GM04504 (cell line): ENCODE results near the gene NARS2.

ENCODE experiments used
- DNase-seq: peaks from one replicate; pipeline ENCODE4 v3.0.0-alpha.2; 2012; ENCODE audit warnings: low read depth

The NARS2 gene

DNA sequence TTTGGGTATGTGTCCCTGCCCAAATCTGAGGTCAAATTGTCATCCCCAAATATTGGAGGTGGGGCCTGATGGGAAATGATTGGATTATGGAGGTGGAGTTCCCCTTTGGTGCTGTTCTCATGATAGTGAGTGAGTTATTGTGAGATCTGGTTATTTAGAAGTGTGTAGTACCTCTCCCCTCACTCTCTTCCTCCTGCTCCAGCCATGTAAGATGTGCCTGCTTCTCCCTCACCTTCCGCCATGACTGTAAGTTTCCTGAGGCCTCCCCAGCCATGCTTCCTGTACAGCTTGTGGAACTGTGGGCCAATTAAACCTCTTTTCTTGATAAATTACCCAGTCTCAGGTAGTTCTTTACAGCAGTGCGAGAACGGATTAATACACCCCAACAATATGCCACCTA, 166.0 kb downstream of the NARS2 start:
- DNase-seq: no peak

DNA sequence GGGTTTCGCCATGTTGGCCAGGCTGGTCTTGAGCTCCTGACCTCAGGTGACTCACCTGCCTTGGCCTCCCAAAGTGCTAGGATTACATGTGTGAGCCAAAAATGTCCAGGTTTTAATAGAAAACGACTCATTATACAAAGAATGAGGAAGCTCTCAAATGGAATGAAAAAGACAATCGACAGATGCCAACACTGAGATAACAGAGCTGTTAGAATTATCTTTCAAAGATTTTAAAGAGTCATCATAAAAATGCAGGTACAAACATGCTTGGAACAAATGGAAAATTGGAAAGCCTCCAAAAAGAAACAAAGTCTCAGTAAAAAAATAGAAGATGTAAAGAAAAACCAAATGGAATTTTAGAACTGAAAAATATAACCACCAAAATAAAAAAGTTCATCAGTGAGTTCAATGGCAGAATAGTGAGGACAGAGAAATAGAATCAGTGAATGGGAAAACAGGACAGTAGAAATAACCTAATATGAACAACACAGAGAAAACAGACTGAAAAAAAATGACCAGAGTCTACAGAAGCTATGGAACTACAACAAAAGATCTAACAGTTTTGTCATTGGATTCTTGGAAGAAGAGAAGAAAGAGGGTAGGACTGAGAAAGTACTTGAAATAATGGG, 168.0 kb downstream of the NARS2 start:
- no peak for DNase-seq

DNA sequence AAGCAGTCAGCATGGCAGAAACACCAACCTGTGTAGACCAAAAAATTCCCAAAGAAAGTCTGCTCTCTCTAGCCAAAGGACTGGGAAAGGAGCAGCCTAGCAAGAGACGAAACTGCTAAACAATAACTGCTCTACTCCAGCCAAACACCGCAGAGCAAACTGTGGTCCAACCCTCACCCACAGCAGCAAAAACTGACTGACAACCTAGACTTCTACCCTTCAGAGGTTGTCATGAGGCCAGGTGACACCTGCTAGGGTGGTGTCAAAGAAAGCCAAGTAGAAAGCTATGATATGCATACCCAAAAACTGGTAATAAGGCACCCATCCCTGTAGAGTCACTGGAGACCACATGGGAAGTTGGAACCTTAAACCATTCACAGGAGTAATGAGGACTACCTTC, 168.9 kb downstream of the NARS2 start:
- no peak for DNase-seq

DNA sequence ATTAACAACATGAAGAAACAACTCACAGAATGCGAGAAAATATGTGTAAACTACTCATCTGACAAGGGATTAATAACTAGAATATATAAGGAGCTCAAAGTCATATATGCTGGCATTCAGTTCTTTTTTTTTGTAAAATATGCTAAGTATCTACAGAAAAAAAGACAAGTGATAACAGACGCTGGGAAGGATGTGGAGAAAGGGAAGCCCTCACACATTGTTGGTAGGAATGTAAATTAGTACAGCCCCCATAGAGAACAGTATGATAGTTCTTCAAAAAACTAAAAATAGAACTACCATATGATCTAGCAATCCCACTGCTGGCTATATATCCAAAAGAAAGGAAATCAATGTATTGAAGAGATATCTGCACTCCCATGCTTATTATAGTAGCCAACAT, 170.9 kb downstream of the NARS2 start:
- no peak for DNase-seq

DNA sequence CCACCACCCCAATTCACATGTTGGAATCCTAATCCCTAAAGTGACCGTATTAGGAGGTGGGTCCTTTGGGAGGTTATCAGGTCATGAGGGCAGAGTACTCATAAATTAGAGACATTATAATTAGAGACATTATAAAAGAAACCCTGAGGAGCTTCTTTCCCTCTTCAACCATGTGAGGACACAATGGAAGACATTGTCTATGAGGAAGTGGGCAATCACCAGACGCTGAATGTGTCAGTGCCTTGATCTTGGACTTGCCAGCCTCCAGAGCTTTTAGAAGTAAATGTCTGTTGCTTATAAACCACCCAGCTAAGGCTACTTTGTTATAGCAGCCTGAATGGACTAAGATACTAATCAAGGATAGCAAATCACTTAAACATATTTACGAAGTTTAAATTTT, 171.8 kb downstream of the NARS2 start:
- DNase-seq: no peak

DNA sequence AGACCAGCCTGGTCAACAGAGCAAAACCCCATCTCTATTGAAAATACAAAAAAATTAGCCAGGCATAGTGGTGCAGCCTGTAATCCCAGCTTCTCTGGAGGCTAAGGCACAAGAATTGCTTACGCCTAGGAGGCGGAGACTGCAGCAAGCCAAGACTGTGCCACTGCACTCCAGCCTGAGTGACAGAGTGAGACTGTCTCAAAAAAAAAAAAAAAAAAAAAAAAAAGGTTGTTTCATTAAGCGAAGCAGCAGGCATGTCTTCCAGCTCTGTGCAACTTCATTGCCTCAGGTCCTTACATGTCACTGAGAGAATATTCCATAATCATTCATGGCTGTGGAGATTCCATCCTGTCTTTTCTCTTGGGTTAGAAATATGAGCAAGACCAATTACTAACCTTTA, 174.0 kb downstream of the NARS2 start:
- no peak for DNase-seq

DNA sequence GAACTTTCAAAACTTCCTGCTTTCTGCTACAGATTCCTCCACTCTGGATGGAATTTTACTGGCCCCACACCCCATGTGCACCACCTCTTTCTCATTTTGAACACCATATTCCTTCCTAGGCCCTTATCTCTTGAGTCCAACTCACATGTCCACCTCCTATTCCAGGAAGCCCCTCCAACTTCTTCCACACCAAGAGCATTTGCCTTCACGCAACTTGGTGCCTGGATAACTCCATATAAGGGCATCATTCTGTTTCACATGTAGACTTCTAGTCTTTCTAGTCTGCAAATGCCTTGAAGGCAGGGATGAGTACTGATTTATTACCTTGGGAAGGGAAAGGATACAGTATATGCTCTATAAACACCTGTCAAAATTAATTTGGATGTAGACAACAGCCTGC, 174.5 kb downstream of the NARS2 start:
- no peak for DNase-seq

DNA sequence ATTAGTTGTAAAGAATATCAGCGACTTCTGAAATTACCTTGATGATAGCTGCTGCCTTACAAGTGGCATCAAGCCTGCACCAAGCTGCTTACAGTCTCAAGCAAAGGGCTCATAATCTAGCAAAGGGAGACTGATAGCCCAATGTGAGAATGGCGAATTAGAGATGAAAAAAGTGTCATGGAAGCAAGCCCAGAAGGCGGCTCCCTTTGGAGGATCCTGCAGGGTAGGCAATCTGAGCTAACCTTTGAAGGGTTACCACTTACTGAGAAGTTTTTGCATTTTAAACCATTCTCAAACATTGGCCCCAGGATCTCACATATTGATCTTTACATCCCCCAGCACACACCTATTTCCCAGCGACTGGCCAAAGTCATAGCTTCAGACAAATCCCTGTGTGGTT, 175.5 kb downstream of the NARS2 start:
- no peak for DNase-seq

DNA sequence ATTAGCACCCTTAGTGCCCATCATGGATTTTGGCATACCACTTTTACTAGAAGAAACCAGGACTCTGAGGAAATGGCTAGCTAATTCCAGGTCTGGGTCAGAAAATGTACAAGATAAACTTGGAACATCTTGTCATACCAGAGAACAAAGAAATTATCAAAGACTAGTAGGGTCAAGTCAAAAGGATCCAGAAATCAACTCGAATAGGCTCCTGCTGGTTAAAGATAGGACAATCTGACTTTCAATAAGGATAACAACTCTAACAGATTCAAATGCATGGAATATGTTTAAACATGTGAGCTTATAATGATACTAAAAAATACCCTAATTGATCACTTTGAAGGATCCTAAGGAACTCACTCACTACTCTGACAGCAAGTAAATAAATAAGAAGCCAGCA, 175.9 kb downstream of the NARS2 start:
- no peak for DNase-seq

DNA sequence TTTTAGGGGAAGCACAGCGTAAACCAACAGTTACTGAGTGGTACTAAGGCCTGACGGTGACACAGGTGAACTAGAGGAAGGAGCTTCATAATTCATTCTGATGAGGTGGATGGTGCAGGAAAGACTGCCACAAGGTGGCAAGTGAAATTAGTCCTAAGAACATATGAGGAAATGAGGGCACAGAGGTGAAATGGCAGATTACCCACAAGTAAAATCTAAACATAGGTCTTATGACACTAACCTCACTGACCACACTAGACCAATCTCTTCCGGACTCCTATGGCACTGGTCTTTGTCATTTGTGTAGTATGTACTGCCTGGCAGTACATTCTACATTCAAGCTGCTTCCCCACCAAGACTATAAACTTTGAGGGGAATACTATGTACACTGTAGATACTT, 177.3 kb downstream of the NARS2 start:
- DNase-seq: no peak

DNA sequence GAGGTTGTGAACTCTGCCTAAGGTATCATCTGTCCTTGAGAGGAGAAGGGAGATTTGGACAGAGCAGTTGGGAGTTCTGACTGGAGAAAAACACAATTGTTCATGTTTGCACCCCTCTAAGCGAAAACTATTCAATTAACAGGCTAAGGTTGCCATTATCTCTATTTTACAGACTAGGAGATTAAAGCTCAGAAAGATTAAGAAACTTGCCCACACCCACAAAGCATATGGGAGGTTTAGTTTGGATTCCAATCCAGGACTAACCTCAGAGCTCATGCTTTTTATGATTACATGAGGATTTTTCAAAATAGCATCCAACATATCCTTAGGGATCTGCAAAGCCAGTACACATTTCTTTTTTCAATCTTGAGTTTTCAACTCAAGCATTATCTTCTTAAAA, 179.1 kb downstream of the NARS2 start:
- no peak for DNase-seq

DNA sequence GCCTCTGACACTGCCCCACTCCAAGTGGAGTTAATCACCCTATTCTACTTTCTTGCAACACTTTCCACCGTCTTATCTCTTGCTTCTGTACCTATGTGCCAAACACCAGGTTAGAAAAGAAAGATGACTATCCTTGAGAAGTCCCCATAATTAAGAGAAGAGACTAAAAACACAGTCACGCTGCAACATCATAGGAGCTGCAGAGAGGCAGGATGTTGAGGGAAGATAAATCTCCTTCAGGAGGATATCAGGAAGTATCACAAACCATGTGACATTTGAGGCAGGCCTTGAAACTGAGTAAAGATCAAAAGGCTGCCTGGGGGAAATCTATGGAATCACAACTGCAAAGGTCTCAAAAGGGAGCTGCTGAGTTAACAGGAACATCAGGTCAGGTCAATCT, 181.8 kb downstream of the NARS2 start:
- no peak for DNase-seq

DNA sequence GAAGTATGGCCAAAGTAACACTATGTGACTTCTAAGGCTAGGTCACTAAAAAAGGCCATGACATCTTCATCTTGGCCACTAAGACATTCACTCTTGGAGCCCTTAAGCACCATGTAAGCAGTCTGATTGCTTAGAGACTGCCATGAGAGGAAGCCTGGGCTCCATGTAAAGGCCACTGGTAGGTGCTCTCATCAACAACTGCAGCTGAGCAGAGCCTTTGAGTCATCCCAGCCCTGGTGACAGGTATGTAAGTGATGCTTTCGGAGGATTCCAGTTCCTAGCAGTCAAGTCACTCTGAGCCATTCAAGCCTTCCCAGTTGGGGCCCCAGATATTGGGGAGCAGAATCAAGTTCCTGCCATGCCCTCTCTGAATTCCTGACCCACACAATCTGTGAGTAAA, 183.2 kb downstream of the NARS2 start:
- DNase-seq: no peak

DNA sequence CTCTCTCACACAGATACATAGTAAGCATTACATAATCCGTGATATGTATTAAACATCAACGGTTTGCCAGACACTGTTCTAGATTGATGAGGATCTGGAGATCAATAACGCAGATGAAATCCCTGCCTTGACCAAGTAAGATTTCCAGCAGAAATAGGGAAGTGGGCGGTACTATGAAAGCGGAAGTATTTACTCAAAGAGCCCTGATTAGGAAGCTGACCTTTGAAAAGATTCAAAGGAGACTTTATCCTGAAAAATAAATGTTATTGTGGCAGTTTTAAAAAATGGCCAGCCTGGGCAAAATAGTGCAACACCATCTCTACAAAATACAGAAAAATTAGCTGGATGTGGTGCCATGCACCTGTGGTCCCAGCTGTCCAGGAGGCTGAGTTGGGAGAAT, 183.9 kb downstream of the NARS2 start:
- DNase-seq: no peak

DNA sequence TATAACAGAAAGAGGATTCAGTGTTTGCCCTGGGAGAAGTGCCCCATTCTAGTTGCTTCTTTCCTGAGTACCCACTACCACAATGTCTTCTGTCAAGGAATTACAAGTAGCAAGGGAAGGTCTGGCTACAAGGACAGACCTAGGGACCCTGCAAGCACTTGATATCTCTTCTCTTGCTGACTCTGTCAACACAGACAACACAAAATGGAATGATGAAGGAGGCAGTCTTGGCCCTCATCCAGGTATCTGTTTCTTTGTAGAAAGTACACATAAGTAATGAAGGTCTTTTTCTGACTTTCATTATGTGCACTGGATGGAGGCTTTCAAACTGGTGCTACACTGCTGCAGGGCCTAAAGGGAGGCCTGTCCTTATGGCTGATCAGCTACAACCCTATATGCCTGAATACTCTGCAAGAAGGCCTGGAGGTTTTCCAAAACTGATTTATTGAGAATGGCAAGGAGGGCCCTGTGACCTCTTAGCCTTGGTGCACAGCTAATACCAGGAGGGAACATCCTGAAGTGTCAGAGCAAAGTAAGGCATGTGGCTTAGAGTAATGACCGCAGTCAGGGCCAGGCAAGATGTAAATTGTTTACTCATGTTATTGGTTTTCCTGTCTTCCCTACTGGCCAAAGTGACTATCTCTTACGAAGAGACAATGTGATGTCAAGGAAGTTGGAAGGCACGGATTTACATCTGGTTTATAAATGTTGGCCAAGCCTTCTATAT, 188.3 kb downstream of the NARS2 start:
- DNase-seq: no peak
